GM12892 (cell line): Measurements from ENCODE around the gene HPX.

Experiments used
- POLR2A ChIP-seq: IDR thresholded peaks from 2 replicates; pipeline ENCODE4 v1.6.1; 2011; ENCODE audit warnings: low read depth, low read length, control low read depth
- POLR2AphosphoS5 ChIP-seq: IDR thresholded peaks from 2 replicates; pipeline ENCODE4 v1.6.1; 2011; ENCODE audit warnings: low read depth, low read length, control low read depth
- TAF1 ChIP-seq: IDR thresholded peaks from 2 replicates; pipeline ENCODE4 v1.6.1; 2011; ENCODE audit warnings: low read depth, mild to moderate bottlenecking, control low read depth, low read length, borderline replicate concordance

DNA sequence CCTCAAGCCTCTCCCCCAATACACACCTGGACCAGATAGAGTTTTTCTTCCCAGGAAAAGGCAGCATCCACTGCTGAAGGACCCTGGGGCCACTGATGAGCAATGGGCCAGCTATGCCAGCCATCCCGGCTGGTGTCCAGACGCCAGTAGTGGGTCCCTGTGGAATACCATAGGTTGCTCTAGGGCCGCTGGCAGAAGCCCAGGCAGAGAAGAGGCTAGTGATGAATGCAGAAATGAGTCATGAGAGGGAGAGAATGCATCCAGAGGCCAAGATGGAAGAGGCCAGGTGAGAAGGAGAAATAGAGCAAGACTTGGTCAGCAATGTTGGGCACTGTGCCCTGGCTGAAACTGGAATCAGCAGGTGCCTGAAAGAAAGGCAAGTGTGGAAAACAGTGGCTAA lies 8.9 kb downstream of the HPX start:
- TF ChIP-seq POLR2AphosphoS5 (no peak), POLR2A (no peak), TAF1 (no peak)
